GM10847 (cell line): ENCODE measurements around the gene RGS6.

Experiments used
- POLR2A ChIP-seq: IDR thresholded peaks from 2 replicates; pipeline ENCODE4 v1.6.1; 2011; ENCODE audit not compliant: insufficient read length; ENCODE audit errors: extremely low read depth

RGS6 gene

DNA sequence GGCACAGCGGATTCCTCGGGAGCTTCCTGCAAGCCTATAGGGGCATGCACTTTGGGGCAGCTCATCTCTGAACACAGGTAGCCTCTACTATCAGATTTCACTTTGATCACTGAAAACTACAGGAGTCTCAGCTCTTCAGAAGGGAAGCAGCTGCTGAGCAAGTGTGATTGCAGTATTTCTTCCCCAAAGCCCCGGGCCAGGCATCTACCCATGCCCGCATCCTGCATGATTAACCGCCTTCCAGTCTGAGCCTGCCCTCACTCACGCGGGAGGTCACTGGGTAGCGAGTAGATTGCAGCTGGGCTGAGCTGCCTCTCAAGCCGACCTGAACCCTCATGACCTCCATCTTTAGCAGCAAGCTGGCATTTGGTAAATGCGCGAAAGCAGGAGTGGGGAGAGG lies 627.0 kb downstream of the RGS6 start:
- no peak for TF ChIP-seq POLR2A

DNA sequence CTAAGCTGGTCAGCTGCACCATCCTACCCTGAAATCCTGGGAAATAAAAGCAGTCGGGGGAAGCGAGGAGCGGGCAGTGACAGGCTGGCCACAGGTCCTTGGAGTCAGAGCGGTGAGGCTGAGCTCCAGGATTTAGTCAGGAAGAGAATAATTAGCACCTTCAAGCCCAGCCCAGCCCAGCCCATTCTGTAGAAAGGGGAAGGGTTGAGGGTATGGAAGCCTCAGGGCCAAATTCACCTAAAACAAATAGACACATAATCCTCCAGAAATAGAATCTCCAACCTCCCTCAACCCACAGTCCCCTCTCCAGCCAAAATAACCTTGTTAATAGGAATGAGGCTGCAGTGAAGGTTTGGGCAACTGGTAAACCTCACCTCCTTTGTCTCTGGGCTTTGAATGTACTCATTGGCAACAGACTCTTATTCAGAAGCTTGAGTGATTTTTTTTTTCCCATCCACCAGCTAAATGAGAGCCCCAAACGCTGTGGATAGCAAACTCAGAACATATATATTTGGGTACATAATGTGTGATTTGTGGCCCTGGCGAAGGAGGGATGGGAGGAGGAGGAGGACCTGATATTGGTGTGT lies 627.5 kb downstream of the RGS6 start:
- no peak for TF ChIP-seq POLR2A

DNA sequence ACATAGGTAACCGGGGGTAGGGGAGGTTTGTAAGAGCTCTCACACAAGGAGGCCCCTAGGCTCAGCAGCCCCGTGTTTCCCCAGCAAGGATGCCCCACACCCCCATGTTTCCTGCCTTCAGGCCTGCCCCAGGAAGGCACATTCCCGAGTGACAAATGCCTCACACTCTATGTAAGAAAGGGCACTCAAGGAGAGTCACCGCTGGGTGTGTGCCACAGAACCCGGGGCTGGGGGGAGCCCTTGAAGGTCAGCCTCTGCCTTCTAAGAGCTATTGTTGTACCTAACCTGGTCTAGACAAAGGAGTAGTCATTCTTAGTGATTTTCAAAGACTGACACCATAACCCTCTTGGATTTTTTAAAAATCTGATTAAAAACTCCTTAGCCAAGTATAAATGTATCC lies 628.1 kb downstream of the RGS6 start:
- no peak for TF ChIP-seq POLR2A

DNA sequence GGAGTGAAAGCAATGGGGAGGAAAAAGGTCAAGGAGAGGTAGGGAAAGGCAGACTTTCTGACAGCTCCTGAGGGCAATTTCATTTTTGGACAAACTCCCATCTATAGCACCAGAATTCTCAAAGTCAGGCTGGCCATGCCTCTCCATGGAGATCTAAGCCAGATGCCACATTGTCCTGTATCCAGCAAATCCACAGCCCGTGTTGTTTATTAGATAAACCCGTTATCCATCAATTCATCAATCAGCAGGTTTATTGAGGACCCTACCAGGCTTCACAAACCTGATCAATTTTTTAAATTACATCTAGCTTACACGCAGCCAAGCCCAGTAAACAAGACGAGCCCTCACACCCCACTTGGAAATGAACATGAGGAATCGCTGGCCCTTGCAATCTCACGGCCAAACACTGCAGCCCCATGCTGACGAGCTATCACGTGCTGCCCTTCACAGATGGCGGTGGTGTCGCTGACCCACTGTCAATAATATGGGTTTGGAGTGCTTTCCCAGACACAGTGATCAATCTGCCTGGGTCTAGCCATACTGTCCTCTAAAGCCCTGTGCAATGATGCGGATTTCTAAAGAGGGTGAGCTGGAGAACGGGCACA lies 628.8 kb downstream of the RGS6 start:
- no peak for TF ChIP-seq POLR2A

DNA sequence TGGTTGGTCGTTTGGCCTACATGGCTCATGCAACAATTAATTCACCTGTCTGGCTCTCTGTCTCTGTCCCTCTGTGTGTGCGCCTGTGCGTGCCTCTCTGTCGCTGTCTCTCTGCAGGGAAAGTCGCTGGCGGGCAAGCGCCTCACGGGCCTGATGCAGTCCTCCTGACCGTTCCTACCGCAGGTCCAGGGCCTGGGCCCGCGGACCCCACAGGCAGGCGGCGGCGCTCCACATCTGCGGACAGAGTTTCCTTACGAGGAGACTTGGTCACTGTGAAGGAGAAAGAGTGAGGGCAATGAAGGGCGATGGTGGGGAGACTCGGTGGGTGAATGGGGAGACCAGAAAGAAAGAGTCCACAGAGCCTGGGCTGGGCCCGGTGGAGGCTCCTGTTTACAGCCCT lies 630.1 kb downstream of the RGS6 start:
- TF ChIP-seq POLR2A: no peak

DNA sequence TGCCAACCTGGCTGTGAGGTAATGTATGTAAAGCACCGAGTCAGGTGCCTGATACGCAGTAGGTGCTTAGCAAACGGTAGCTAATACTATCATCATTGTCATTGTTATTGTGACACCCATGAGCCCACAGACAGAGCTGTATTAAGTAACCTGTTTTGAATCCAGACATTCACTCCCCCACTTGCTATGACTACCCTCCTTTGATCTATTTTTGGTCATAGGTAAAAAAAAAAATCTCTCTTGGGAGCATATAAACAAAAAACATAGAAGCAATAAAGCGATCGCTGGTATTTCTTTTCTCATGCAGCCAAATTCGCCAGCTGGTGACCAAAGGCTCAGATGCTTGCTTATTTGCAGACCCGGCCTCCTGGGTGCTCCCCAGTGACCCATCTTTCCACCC lies 631.4 kb downstream of the RGS6 start:
- no peak for TF ChIP-seq POLR2A

DNA sequence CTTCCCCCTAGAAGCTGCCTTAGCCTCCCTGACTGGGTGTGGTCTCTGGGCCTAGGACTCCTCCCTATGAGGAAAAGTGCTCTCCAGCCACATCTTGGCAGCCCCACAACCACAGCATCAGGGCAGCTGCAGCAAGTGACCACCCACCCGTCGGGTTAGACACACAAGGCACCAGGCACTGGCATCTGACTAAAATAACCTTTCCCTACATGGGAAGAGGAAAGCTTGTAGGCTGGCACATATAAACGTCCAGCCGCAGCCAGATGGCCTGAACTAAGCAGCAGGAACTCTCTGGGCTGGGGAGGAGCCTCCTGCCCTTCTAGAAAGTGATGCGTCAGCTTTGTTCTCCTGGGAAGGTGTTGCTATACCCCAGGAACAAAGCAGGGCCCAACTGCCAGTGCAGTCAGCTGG lies 632.9 kb downstream of the RGS6 start:
- TF ChIP-seq POLR2A: no peak

DNA sequence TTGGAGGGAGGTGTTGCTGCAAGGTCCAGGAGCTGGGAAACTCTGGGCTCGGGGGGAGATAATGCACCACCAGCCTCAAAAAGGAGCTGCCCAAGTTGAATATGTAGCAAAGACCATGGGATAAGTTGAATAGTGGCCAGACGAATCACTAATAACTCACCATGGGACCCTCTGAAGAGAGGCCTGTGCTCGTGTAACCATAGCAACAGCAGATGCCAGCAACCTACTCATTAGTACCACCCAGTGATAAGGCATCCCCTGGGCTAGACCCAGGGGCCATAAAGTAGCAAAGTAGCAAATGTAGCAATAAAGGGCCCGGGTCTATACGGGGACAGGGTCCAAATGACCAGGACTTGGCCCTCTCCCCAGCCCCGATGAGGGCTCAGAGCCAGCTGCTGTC lies 633.7 kb downstream of the RGS6 start:
- no peak for TF ChIP-seq POLR2A

DNA sequence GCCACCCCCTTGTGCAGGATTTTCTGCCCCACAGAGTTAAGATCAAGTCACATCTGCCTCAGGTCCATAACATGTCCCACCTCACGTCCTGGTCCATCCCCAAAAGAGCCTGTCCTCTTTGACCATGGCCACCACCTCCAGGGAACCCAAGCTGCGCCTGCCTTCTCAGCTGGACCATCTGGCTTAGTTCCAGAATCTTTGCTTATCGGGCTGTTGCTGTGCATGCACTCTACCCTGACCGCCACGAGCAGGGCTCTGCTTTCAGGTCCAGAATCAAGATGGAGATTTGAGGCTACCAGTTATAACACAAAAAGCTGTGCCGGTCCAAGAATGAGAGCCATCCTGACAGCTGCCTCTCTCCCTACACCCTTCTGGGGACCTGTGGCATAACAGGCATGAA lies 635.0 kb downstream of the RGS6 start:
- no peak for TF ChIP-seq POLR2A

DNA sequence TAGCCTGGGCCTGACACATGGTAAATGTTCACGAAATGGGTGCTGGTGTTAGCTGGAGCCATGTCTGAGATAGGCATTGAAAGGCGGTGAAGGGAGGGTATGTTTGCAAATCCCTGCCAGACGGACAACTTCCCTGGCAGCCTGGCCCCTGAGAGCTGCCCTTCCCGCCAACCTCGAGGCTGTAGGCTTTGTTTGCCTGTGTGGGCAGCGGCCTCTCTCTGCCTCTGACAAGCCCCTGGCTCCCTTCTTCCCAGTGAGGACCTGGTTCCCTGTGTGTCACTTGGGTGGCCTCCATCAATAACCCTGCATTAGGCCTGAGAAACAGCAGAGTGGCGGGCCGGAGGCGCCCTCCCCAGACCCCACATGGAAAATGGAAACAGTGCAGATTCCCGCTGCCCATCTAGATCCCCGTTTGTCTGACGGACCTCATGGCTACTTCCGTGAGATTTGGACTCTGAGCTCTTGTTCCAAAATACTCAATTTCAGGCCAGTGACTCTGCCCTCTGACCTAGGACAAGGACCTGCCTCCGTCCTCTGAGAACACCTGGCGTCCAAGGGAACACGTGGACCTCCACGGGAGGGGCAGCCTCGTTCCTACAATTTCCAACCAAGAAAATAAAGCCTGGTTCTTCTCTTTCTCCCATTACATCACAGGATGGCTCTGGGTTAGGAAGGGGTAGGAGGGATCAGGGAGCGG lies 636.2 kb downstream of the RGS6 start:
- no peak for TF ChIP-seq POLR2A

DNA sequence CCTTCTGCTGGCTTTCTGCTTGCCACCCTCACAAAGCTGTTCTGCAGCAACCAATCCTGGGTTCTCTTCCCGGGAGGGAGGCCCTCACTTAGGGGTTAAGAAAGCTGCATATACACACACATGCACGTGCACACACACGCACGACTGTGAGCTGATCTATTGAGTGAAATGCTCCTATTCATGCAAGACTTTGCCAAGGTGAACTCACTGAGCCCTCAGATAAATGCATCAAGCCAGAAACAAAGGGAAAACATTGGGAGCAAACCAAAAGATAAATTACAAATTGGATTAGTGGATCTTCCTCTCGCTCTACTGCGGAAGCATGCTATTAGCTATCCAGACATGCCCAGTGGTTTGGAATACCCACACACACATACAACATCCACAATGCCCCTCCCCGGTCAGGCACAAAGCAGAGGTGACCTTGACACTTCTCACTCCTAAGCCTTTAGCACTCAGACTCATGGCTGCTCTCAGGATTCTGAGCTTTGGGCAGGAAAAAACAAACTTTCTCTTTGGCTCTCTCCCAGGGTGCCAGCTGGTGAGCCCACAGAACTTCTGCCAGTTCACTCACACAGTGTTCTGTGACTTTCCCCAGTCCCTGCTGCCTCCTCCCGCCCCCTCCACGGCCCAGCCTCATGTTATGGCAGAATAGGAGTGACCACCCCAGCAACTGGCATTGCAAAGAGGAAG lies 641.6 kb downstream of the RGS6 start:
- no peak for TF ChIP-seq POLR2A

DNA sequence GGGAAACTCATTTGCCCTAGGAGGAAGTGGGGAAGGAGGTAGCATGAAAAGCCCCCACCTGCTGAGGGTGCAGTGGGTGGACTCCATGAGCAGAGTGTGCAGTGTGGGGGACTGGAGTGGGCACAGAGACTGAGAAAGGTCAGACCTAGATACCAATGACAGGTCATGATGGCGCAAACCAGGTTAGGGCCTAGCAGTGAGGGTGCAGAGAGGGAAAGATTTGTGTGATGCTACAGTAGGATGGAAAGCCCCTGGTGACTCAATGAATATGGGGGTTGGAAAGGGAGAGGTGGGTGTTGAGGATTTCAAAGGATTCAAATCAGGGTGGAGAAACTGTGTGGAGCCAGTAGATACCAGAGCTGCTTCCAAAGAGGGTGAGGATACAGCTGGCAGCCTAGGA lies 642.5 kb downstream of the RGS6 start:
- no peak for TF ChIP-seq POLR2A

DNA sequence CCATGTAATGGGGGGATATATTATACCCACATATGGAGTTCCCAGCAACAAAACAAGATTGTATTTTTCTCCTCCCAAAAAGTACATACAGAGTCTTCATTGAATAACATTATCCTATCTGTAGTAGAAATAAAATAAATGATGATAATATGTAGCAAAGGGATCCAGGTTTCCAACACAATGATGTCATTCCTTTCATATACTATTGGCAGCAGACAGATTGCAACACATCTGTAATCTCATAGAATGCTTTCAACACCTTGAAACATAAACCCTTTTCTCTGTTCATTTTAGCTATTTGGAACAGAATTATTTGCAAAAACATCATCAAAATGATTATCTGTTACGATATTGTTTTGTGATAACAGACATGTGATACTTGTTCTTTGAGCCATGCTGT lies 644.0 kb downstream of the RGS6 start:
- TF ChIP-seq POLR2A: no peak

DNA sequence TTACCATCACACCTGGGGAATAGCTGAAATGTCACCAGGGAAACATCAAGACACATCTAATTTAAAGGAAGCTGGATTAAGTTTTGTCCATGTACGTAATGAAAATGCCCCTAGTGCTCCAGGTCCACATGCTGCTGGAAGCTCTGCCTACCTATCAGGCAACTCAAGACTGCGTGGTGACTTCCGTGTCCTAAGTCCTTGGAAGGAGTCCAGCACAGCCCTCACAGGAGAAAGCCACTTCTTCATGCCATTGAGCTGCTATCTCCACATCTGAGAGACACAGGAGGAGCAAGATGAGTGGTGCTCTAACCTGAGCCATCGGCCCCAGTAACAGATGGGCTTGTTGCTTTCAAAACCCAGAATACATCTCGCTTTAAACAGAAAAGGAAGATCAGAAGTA lies 645.3 kb downstream of the RGS6 start:
- no peak for TF ChIP-seq POLR2A

DNA sequence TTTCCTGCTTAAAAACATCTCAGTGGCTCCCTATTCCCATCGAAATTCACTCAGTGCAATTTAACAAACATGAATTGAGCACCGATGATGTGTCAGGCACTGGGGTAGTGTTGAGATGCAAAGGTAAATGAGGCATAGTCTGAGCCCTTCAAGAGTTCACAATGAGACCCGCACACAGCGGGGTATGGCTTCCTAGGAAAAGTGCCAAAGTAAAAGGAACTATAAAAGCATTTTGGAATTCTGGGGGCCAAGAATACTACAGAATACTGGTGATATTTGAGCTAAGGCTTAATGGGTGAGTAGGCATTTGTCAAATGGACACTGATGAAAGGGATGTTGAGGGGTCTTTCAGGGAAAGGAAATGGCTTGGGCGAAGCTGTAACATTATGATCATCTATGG lies 646.3 kb downstream of the RGS6 start:
- TF ChIP-seq POLR2A: no peak

DNA sequence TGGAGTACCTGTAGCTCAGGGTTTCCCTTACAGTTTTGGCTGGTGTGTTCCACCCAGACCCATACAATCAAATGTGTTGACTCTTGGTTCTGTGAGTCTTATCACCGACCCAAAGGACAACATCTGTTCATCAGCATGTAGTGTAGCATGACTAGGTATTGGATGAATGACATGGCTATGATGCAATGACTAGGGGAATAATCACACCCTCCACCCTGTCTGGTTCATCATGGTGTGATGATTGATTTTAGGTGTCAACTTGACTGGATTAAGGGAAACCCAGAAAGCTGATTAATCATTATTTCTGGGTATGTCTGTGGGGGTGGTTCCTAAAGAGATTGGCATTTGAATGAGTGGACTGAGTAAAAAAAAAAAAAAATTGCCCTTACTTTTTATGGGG lies 650.4 kb downstream of the RGS6 start:
- no peak for TF ChIP-seq POLR2A

DNA sequence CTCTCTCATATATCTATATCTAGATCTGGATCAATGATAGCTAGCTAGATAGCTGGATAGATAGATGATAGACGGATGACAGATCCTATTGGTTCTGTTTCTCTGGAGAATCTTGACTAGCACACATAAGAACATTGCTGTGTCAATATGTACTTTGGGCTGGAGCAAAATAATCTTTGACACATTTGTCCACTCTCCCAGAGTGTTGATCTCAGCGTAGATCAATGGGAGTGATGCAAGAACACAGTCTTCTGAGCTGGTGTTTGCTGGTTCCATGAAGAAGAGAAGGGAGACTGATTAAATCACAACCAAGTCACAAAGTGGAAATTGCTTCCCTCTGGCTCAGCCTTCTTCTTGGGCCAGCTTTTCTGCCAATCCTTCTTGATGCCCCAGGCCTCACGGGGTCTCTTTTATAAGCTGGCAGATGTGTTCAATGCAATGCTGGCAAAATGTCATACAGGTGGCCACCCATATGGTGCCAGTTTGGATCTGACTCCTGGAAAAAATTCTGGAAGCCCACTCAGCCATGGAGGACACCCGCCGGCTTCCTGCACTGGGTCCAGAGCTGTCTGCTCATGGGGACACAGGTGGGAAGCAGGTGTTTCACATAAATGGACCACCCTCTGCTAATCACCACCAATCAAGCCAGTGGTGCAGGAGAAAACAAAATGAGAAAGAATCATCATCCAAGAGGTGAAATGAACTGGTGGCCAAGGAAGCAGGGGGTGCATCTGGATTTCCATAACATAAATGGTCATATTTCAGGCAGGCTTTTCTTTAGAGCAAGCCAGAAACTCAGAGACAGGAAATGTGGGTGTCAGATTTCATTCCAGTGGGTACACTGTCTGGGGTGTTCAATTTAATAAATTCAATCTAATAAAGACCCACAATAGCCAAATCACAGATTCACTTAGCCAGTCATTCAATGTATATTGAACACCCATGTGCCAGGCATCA lies 651.4 kb downstream of the RGS6 start:
- TF ChIP-seq POLR2A: no peak
